HepG2 (cell line): ENCODE measurements around the gene GTF2F2. TPM values are rescaled to one million over a fixed set of nuclear protein-coding genes. Genes with fewer than 3 reads are reported as not detected.

Experiments used
- EP300 ChIP-seq, 3 experiments: sonication (generic) in 1 of 3; formaldehyde crosslinking in 1 of 3; IDR thresholded peaks; 2 replicates each; pipeline versions ENCODE4 v1.5.1 to v1.6.1; 2011 to 2020; ENCODE audit warnings: low read depth in 2 of 3, low read length in 2 of 3, borderline replicate concordance in 1 of 3, improper control_type of control experiment in 1 of 3, mild to moderate bottlenecking in 1 of 3, missing genetic modification reagents in 1 of 3, moderate library complexity in 1 of 3
- FOXK1 ChIP-seq: sonication (generic); formaldehyde crosslinking; IDR thresholded peaks from 2 replicates; pipeline ENCODE4 v1.4.0; 2020; ENCODE audit warnings: low read depth, missing genetic modification reagents, borderline replicate concordance
- GABPA ChIP-seq, 2 experiments: IDR thresholded peaks; 2 replicates each; pipeline ENCODE4 v1.6.1; 2011 to 2016; ENCODE audit warnings: low read depth in 2 of 2, low read length in 1 of 2, missing biosample characterization in 1 of 2, missing genetic modification characterization in 1 of 2
- GFI1 ChIP-seq: sonication (generic); formaldehyde crosslinking; IDR thresholded peaks from 2 replicates; pipeline ENCODE4 v1.5.0; 2020; ENCODE audit warnings: missing genetic modification reagents, mild to moderate bottlenecking, borderline replicate concordance
- KDM3A ChIP-seq: IDR thresholded peaks from 2 replicates; pipeline ENCODE4 v1.6.1; 2018; ENCODE audit warnings: low read depth, missing compliant biosample characterization
- LCORL ChIP-seq, 2 experiments: fragments of 450-650 bp in 1 of 2; sonication (generic) in 1 of 2; formaldehyde crosslinking in 1 of 2; IDR thresholded peaks; 2 replicates each; pipeline versions ENCODE4 v1.5.0 to v1.6.1; 2017 to 2020; ENCODE audit warnings: antibody characterized with exemption in 1 of 2, missing genetic modification reagents in 1 of 2
- MXI1 ChIP-seq: IDR thresholded peaks from 3 replicates; pipeline ENCODE4 v1.6.1; 2012; ENCODE audit warnings: low read depth, low read length, inconsistent platforms, borderline replicate concordance
- PAXIP1 ChIP-seq: sonication (generic); formaldehyde crosslinking; conservative IDR thresholded peaks from 2 replicates; pipeline ENCODE4 v1.4.0; 2020; ENCODE audit warnings: mild to moderate bottlenecking, missing genetic modification reagents, moderate library complexity
- POLR2A ChIP-seq, 2 experiments: IDR thresholded peaks; 2 replicates each; pipeline ENCODE4 v1.6.1; 2011; ENCODE audit warnings: low read depth in 2 of 2, low read length in 2 of 2, mild to moderate bottlenecking in 1 of 2, moderate library complexity in 1 of 2; ENCODE audit not compliant: insufficient read depth in 1 of 2
- POLR2G ChIP-seq: fragments of 200-400 bp; formaldehyde crosslinking; IDR thresholded peaks from 2 replicates; pipeline ENCODE4 v1.6.1; 2018; ENCODE audit warnings: mild to moderate bottlenecking, low read depth, low read length, moderate library complexity
- SPEN ChIP-seq: sonication (generic); formaldehyde crosslinking; IDR thresholded peaks from 2 replicates; pipeline ENCODE4 v1.5.1; 2020; ENCODE audit warnings: low read depth, mild to moderate bottlenecking, missing genetic modification reagents
- STAT5B ChIP-seq: sonication (generic); formaldehyde crosslinking; IDR thresholded peaks from 2 replicates; pipeline ENCODE4 v1.4.0; 2020; ENCODE audit warnings: missing genetic modification reagents
- THAP9 ChIP-seq: sonication (generic); formaldehyde crosslinking; IDR thresholded peaks from 2 replicates; pipeline ENCODE4; 2020; ENCODE audit warnings: missing genetic modification reagents, mild to moderate bottlenecking, borderline replicate concordance
- ZGPAT ChIP-seq: IDR thresholded peaks from 2 replicates; pipeline ENCODE4 v1.6.1; 2016; ENCODE audit warnings: mild to moderate bottlenecking
- ZNF709 ChIP-seq: sonication (generic); formaldehyde crosslinking; IDR thresholded peaks from 2 replicates; pipeline ENCODE4 v1.5.0; 2020; ENCODE audit warnings: mild to moderate bottlenecking, missing genetic modification reagents
- ZNF766 ChIP-seq: sonication (generic); formaldehyde crosslinking; IDR thresholded peaks from 2 replicates; pipeline ENCODE4 v1.5.0; 2020; ENCODE audit warnings: missing genetic modification reagents, borderline replicate concordance
- ZNF781 ChIP-seq: sonication (generic); formaldehyde crosslinking; IDR thresholded peaks from 2 replicates; pipeline ENCODE4 v1.5.1; 2020; ENCODE audit warnings: borderline replicate concordance, mild to moderate bottlenecking, missing genetic modification reagents; ENCODE audit errors: not compliant biosample characterization
- ZSCAN29 ChIP-seq: sonication (generic); formaldehyde crosslinking; conservative IDR thresholded peaks from 2 replicates; pipeline ENCODE4 v1.4.0; 2020; ENCODE audit warnings: mild to moderate bottlenecking, missing genetic modification reagents
- polyA plus RNA-seq, 8 experiments: library from polyadenylated mRNA; depleted of rRNA in 3 of 8; stranded (reverse) in 7 of 8; unstranded in 1 of 8; fragments of >200 nt; fragmentation: Illumina TruSeq in 4 of 8; extraction: Trizol in 4 of 8; gene quantifications; 2 replicates each; pipeline versions ENCODE4 v1.2.1 to v1.2.3, GENCODE V29; 2011 to 2016; ENCODE audit warnings: low read depth in 4 of 8, missing spikeins in 1 of 8, mixed read lengths in 1 of 8; ENCODE audit not compliant: insufficient read depth in 1 of 8
- total RNA-seq, 5 experiments: library from RNA; depleted of rRNA; stranded (reverse); fragments of >200 nt; fragmentation: Illumina TruSeq; extraction: Trizol; gene quantifications; 2 replicates each; pipeline ENCODE4 v1.2.3, GENCODE V29; 2016; ENCODE audit warnings: low read depth in 1 of 5

The GTF2F2 gene
- total and polyA plus RNA-seq, 2 of the 13 experiments (the other 11 are each of a cell fraction or from before 2014, with no cell fraction given), result 10.6 to 32.8 TPM

- TF ChIP-seq FOXK1 (CRISPR knock-in tag) (peak; percentile 73; the same call in 1 of the 2 replicates), ZSCAN29 (CRISPR knock-in tag) (peak; percentile 72; the same call in 1 of the 2 replicates), ZNF781 (CRISPR knock-in tag) (peak; percentile 87), GABPA (IDR thresholded peaks at IDR 0.05; ENCODE audit: low read depth, low read length) (no peak), GABPA (CRISPR knock-in tag; IDR thresholded peaks at IDR 0.05; ENCODE audit: low read depth) (peak; percentile 63; the same call in 1 of the 2 replicates), MXI1 (peak; percentile 78; the same call in 2 of the 3 replicates), KDM3A (CRISPR knock-in tag) (0 out of 2 replicates have a peak, but pooled peaks have one; percentile 45), PAXIP1 (CRISPR knock-in tag) (peak; percentile 31; the same call in 1 of the 2 replicates), THAP9 (peak; percentile 86; the same call in 1 of the 2 replicates), POLR2G (peak; percentile 88), SPEN (peak; percentile 86; the same call in 1 of the 2 replicates), ZNF709 (CRISPR knock-in tag) (no peak), GFI1 (CRISPR knock-in tag) (peak; percentile 63; the same call in 1 of the 2 replicates), ZNF766 (CRISPR knock-in tag) (no peak), STAT5B (no peak), POLR2A (IDR thresholded peaks at IDR 0.05; ENCODE audit: insufficient read depth in 1 of 2, low read depth in 2 of 2, low read length in 2 of 2) (peak; percentile 71 to 86), EP300 (IDR thresholded peaks at IDR 0.05; ENCODE audit: low read depth in 2 of 2, low read length in 2 of 2) (0 out of 4 replicates have a peak, but pooled peaks of 1 of the 2 experiments have one; percentile 6), EP300 (CRISPR knock-in tag; IDR thresholded peaks at IDR 0.05; ENCODE audit: borderline replicate concordance) (no peak), LCORL (IDR thresholded peaks at IDR 0.05) (no peak), LCORL (CRISPR knock-in tag; IDR thresholded peaks at IDR 0.05) (peak; percentile 68), ZGPAT (CRISPR knock-in tag) (peak; percentile 80)
These were observed at the start of gene GTF2F2 (continued) for GRCh38 chr13:45119991-45120864.
